ENCODE data around the gene SKAP2.

DNA sequence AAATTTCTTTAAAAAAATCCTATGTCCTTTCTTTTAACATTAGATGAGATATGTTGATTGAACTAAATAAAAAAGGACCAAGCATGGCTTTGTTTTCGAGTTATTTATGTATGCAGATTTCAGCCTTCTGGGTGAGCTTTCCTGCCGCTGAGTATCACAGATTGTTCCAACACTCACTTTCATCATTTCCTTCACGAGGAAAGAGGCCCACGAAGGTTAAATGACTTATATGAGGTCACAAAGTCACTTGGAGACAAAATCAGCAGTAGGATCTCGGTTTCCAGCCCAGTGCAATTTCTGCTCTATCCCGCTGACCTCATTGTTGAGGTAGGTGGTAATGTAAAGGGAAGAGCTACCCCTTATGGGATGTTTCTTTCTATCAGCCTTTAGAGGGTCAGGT is 226.8 kb downstream of the SKAP2 start:
- TF ChIP-seq, protein P1, sequence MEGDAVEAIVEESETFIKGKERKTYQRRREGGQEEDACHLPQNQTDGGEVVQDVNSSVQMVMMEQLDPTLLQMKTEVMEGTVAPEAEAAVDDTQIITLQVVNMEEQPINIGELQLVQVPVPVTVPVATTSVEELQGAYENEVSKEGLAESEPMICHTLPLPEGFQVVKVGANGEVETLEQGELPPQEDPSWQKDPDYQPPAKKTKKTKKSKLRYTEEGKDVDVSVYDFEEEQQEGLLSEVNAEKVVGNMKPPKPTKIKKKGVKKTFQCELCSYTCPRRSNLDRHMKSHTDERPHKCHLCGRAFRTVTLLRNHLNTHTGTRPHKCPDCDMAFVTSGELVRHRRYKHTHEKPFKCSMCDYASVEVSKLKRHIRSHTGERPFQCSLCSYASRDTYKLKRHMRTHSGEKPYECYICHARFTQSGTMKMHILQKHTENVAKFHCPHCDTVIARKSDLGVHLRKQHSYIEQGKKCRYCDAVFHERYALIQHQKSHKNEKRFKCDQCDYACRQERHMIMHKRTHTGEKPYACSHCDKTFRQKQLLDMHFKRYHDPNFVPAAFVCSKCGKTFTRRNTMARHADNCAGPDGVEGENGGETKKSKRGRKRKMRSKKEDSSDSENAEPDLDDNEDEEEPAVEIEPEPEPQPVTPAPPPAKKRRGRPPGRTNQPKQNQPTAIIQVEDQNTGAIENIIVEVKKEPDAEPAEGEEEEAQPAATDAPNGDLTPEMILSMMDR (IDR thresholded peaks at IDR 0.05; ENCODE audit: poor library complexity, severe bottlenecking): no peak
- TF ChIP-seq EZH2 (IDR thresholded peaks at IDR 0.05; ENCODE audit: borderline replicate concordance, insufficient read depth, low read length, poor library complexity, severe bottlenecking): no peak
